DMS 273 (cell line): ENCODE measurements around the gene ALG3.

Source experiments
- DNase-seq: peaks from one replicate; lab custom pipeline; 2025; ENCODE audit not compliant: unreplicated experiment; lab: John Stamatoyannopoulos, UW

The ALG3 gene

DNA sequence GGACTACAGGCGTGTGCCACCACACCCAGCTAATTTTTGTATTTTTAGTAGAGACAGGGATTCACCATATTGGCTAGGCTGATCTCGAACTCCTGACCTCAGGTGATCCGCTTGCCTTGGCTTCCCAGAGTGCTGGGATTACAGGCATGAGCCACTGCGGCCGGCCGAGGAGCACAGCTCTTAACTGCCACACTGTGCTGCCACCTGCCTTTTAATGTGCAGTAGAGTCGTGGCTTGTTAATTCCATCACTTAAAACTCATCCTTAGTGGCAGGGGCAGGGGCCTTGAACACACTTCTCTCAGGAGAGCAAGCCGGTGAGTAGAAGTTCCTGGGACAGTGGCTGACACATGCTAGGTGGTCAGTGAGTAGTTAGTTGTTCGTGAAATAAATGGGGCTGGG is 50.3 kb downstream of the ALG3 start:
- no peak for DNase-seq

DNA sequence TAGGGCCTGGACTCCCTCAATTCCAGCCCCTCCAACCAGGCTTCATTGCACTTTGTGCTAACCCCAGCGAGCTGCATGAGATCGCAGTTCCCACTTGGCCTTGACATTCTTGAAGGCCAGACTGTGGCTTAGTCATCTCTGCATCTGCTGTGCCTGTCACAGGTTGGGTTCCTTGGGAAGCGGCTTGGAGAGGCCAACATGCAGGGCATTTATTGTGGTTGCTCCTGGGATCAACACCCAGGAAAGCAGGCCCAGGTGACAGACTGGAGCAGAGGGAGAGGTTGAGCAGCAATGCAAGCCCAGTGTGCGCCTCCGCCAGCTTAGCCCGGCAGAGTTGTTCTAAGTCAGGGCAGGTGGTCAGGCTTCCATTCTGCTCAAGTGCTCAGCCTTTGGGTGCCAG is 52.2 kb downstream of the ALG3 start:
- DNase-seq = no peak

DNA sequence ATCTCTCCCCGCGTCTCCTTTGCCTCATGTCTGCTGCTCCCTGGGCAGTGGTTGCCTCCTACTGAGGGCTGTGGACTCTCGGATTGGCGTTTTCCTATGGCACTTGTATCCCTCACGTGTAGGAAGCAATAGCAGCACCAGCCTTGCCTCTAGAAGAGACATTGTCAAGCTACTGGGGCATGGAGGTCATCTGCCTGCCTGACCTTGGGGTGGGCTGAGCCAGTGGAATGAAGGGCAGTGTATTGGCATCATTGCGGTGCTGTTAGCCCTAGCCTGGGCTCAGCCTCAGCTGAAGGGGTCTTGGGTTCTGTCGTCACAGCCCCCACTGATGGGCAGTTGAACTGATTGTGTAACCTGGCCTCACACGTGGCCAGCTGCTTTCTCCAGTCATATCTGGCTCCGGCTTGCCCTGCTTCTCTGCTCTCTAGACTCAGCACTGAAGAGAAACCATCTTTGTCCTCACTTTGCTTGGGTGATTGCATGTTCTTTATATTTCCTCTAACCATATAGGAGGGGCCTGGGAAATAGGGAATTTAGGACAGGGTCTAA is 54.7 kb downstream of the ALG3 start:
- no peak for DNase-seq

DNA sequence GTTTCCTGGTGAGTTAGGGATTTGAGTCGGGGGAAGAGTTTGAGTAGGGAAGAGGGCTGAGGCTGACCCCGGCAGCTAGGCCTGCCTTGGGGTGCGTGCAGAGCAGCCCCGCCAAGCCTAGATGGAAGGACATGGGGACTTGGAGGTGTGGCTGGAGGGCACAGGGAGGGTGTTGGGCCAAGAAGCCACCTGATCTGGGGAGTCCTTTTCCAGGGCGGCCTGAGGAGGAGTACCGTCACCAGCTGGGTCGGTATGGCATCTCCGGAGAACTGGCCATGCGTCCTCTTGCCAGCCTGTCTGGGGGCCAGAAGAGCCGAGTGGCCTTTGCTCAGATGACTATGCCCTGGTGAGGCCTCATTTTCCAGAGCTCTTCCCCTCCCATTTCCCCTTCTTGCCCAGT is 55.9 kb downstream of the ALG3 start:
- DNase-seq = no peak
